HEK293 (cell line): ENCODE data around the gene NDUFS8.

Experiments used
- CTCF ChIA-PET: fragments of 350-600 bp; formaldehyde crosslinking; extraction: SDS; loops from one replicate; lab custom pipeline; 2021; ENCODE audit warnings: antibody characterized with exemption; lab: Yijun Ruan, JAX
- POLR2A ChIA-PET: fragments of 300-600 bp; formaldehyde crosslinking; extraction: SDS; loops from one replicate; lab custom pipeline; 2020; ENCODE audit warnings: antibody characterized with exemption, inconsistent platforms; lab: Yijun Ruan, JAX
- H3K27ac ChIP-seq: fragments of 200-500 bp; sonication (Bioruptor generic); 2 replicates; pipeline ENCODE4 v1.5.1; 2014; ENCODE audit warnings: low read depth, low read length, control low read depth, inconsistent platforms; ENCODE audit errors: extremely low read depth
- H3K36me3 ChIP-seq, 2 experiments: fragments of 200-500 bp in 1 of 2; sonication (Bioruptor generic) in 1 of 2; 1 replicate in 1 of 2; 2 replicates in 1 of 2; pipeline ENCODE4 v1.5.1; 2014 to 2017; ENCODE audit warnings: inconsistent platforms in 2 of 2, low read length in 2 of 2; ENCODE audit not compliant: control insufficient read depth in 2 of 2, insufficient read depth in 1 of 2
- H3K4me1 ChIP-seq: fragments of 200-500 bp; sonication (Bioruptor generic); 2 replicates; pipeline ENCODE4 v1.5.1; 2014; ENCODE audit warnings: mild to moderate bottlenecking, low read length, inconsistent platforms; ENCODE audit not compliant: control insufficient read depth, insufficient read depth
- H3K4me3 ChIP-seq: 2 replicates; pipeline ENCODE4 v1.5.1; 2011; ENCODE audit warnings: low read depth, mild to moderate bottlenecking, control low read depth, low read length, moderate library complexity
- H3K9me3 ChIP-seq: fragments of 200-500 bp; sonication (Bioruptor generic); 2 replicates; pipeline ENCODE4 v1.5.1; 2014; ENCODE audit warnings: low read depth, low read length, inconsistent platforms; ENCODE audit not compliant: control insufficient read depth, insufficient read depth
- BCL11B ChIP-seq: fragments of 450-650 bp; formaldehyde crosslinking; IDR thresholded peaks from 2 replicates; pipeline ENCODE4 v1.5.1; 2016; ENCODE audit warnings: low read depth, missing biosample characterization, missing genetic modification characterization
- GLIS1 ChIP-seq: fragments of 450-650 bp; formaldehyde crosslinking; IDR thresholded peaks from 2 replicates; pipeline ENCODE4 v1.5.1; 2016; ENCODE audit warnings: missing biosample characterization, missing genetic modification characterization
- GLIS2 ChIP-seq: fragments of 450-650 bp; formaldehyde crosslinking; IDR thresholded peaks from 2 replicates; pipeline ENCODE4 v1.5.1; 2016; ENCODE audit warnings: missing biosample characterization, missing genetic modification characterization
- HOXA7 ChIP-seq: sonication (generic); formaldehyde crosslinking; IDR thresholded peaks from 2 replicates; pipeline ENCODE4 v1.8.1; 2022; ENCODE audit warnings: missing genetic modification reagents, borderline replicate concordance
- HOXC10 ChIP-seq: sonication (generic); formaldehyde crosslinking; IDR thresholded peaks from 2 replicates; pipeline ENCODE4 v1.8.1; 2023; ENCODE audit warnings: mild to moderate bottlenecking, missing genetic modification reagents
- KLF16 ChIP-seq: fragments of 450-650 bp; formaldehyde crosslinking; IDR thresholded peaks from 2 replicates; pipeline ENCODE4 v1.5.1; 2017; ENCODE audit warnings: missing biosample characterization, missing genetic modification characterization
- MEIS1 ChIP-seq: sonication (generic); formaldehyde crosslinking; IDR thresholded peaks from 2 replicates; pipeline ENCODE4 v1.8.1; 2022; ENCODE audit warnings: missing genetic modification reagents, mild to moderate bottlenecking, borderline replicate concordance
- OSR2 ChIP-seq: fragments of 450-650 bp; formaldehyde crosslinking; IDR thresholded peaks from 2 replicates; pipeline ENCODE4 v1.5.1; 2016; ENCODE audit warnings: missing biosample characterization, missing genetic modification characterization
- SCRT1 ChIP-seq: fragments of 450-650 bp; formaldehyde crosslinking; IDR thresholded peaks from 2 replicates; pipeline ENCODE4 v1.5.1; 2016; ENCODE audit warnings: missing biosample characterization, missing genetic modification characterization, borderline replicate concordance
- WT1 ChIP-seq: fragments of 450-650 bp; formaldehyde crosslinking; IDR thresholded peaks from 2 replicates; pipeline ENCODE4 v1.5.1; 2016; ENCODE audit warnings: missing biosample characterization, missing genetic modification characterization
- ZBTB1 ChIP-seq: fragments of 450-650 bp; formaldehyde crosslinking; IDR thresholded peaks from 2 replicates; pipeline ENCODE4 v1.5.1; 2016; ENCODE audit warnings: missing biosample characterization, missing genetic modification characterization
- ZFP69B ChIP-seq: fragments of 450-650 bp; formaldehyde crosslinking; IDR thresholded peaks from 2 replicates; pipeline ENCODE4 v1.5.1; 2016; ENCODE audit warnings: missing biosample characterization, missing genetic modification characterization
- ZIC2 ChIP-seq: fragments of 450-650 bp; formaldehyde crosslinking; IDR thresholded peaks from 2 replicates; pipeline ENCODE4 v1.5.1; 2016; ENCODE audit warnings: missing biosample characterization, missing genetic modification characterization
- ZNF202 ChIP-seq: fragments of 450-650 bp; formaldehyde crosslinking; IDR thresholded peaks from 2 replicates; pipeline ENCODE4 v1.5.1; 2016; ENCODE audit warnings: missing biosample characterization, missing genetic modification characterization, borderline replicate concordance
- ZNF239 ChIP-seq: fragments of 450-650 bp; formaldehyde crosslinking; IDR thresholded peaks from 2 replicates; pipeline ENCODE4 v1.5.1; 2016; ENCODE audit warnings: missing biosample characterization, missing genetic modification characterization
- ZNF335 ChIP-seq: fragments of 450-650 bp; formaldehyde crosslinking; conservative IDR thresholded peaks from 2 replicates; pipeline ENCODE4 v1.5.1; 2016; ENCODE audit warnings: missing biosample characterization, missing genetic modification characterization
- ZNF658 ChIP-seq: fragments of 450-650 bp; formaldehyde crosslinking; IDR thresholded peaks from 2 replicates; pipeline ENCODE4; 2016; ENCODE audit warnings: missing biosample characterization, missing genetic modification characterization
- ZNF76 ChIP-seq: fragments of 450-650 bp; formaldehyde crosslinking; IDR thresholded peaks from 2 replicates; pipeline ENCODE4; 2016; ENCODE audit warnings: low read depth, missing biosample characterization, missing genetic modification characterization, borderline replicate concordance
- ZNF768 ChIP-seq: fragments of 450-650 bp; formaldehyde crosslinking; IDR thresholded peaks from 2 replicates; pipeline ENCODE4 v1.5.1; 2018; ENCODE audit warnings: missing biosample characterization, mild to moderate bottlenecking, missing genetic modification characterization
- TF ChIP-seq, protein P1 (sequence below): fragments of 450-650 bp; formaldehyde crosslinking; IDR thresholded peaks from 2 replicates; pipeline ENCODE4 v1.5.1; 2016; ENCODE audit warnings: missing biosample characterization, missing genetic modification characterization

The NDUFS8 gene

DNA sequence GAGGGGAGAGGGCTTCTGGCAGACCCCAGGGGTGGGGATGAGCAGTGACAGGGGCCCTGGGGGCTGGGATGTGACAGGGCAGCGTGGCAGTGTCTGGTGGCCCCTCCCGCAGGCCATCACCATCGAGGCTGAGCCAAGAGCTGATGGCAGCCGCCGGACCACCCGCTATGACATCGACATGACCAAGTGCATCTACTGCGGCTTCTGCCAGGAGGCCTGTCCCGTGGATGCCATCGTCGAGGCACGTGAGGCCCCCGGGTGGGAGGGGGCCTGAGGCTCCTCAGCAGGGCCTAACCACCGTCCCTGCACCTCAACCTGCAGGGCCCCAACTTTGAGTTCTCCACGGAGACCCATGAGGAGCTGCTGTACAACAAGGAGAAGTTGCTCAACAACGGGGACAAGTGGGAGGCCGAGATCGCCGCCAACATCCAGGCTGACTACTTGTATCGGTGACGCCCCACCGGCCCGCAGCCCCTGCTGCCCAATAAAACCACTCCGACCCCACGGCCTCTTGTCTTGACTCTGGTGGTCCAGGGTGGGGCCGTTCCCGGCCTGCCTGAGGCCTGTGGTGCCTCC is 5.7 kb downstream of the NDUFS8 start:
- Histone ChIP-seq H3K4me1 (0 out of 2 replicates have a peak, but pooled peaks cover 2% of the 10 kb centered on the region), H3K36me3 (peaks cover 0 to 42% of the 10 kb centered on the region in 2 experiments; a peak in 2 of 3 replicates), H3K4me3 (no peak overlapping the region), H3K27ac (no peak overlapping the region), H3K9me3 (no peaks in the 10 kb centered on the region)
- CTCF ChIA-PET, result no interaction called here
- TF ChIP-seq ZNF202 (tag by site-specific recombination) (no peak), ZFP69B (tag by site-specific recombination) (no peak), BCL11B (tag by site-specific recombination) (no peak), WT1 (no peak), ZNF658 (tag by site-specific recombination) (no peak)
- POLR2A ChIA-PET, result no interaction called here

DNA sequence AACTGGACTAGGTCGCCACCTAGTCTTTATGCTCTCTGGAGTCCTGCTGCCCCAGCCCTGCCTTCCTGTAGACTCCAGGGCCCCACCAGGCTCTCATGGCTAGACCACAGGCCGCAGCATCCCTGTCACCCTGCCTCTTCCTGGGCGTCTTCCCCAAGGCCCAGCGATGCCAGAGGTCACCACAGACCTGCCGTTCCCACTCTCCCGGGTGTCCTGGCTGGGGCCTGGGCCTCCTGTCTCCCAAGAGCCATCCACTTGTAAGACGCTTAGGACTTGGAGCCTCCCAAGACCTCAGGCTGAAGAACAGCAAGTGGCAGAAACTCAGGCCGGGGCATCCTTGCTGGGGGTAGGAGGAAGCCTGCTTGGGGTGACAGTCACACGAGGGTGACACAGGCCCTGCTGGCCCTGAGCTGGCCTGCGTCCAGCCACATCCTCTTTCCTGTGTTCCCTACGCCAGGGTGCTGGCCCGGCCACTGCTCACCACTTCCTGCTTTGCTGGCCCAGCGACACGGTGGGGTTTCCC is 6.3 kb downstream of the NDUFS8 start:
- H3K36me3 ChIP-seq, result peaks cover 0 to 42% of the 10 kb centered on the region in 2 experiments; a peak in 2 of 3 replicates
- H3K4me1 ChIP-seq, result 0 out of 2 replicates have a peak, but pooled peaks cover under 1% of the 10 kb centered on the region
- POLR2A ChIA-PET, result interaction anchor here (0.5 to 1.1 kb wide), 2 partner anchors 74 to 90 kb away, joined by 4 to 5 read pairs; no protein-coding TSS in a partner anchor
- no peak overlapping the region for H3K4me3 ChIP-seq
- CTCF ChIA-PET, result no interaction called here
- TF ChIP-seq GLIS1 (tag by site-specific recombination) (0 out of 2 replicates have a peak, but pooled peaks have one; percentile 16), GLIS2 (tag by site-specific recombination) (peak; percentile 43), ZIC2 (tag by site-specific recombination) (no peak)
- TF ChIP-seq, all 188 proteins: peak for 2
- Histone ChIP-seq H3K27ac (no peak overlapping the region), H3K9me3 (no peaks in the 10 kb centered on the region)

DNA sequence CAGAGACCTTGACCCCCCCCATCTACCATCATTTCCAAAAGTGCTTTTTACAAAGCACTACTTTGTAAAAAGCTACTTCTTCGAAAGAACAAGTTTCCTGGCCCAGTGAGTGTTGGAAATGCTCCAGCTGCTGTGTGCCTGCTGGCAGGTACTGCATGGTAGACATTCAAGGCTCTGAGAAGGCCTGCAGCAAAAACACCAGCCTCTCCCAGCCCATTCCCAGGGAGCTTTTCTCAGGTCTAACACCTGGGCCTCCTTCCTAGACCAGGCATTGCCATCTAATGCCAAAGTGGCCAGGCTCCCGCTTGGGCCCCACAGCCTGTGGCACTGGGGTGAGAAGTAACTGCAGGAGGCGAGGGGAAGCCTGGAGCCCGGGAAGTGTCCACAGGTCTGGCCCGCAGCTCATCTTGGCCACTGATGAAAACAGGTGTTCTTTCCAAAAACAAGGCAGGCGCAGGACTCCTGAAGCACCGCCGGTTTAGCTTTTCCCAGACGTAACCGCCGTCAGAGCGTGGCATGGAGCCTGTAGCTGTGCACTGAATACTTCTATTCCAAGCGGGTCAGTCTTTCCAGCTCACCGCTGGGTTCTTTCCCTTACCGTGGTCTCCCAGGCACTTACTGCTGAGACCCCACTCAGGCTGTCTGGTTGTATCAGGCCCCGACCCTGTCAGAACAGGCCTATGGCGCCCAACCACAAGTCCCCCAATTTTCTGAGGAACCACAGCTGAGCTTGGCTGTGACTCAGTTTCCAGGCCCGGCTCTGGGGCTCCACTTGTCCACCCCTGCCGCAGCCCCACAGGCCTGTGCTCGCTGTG is 7.1 kb downstream of the NDUFS8 start:
- ChIA-PET POLR2A (interaction anchor here (0.5 to 1.1 kb wide), 5 partner anchors 9 to 174 kb away, joined by 3 to 6 read pairs (median 4); no protein-coding TSS in a partner anchor), CTCF (interaction anchor here (0.6 kb wide), 1 partner anchor 1632 kb away, joined by 3 read pairs; no protein-coding TSS in a partner anchor)
- peaks cover 0 to 33% of the 10 kb centered on the region in 2 experiments; a peak in 2 of 3 replicates for H3K36me3 ChIP-seq

DNA sequence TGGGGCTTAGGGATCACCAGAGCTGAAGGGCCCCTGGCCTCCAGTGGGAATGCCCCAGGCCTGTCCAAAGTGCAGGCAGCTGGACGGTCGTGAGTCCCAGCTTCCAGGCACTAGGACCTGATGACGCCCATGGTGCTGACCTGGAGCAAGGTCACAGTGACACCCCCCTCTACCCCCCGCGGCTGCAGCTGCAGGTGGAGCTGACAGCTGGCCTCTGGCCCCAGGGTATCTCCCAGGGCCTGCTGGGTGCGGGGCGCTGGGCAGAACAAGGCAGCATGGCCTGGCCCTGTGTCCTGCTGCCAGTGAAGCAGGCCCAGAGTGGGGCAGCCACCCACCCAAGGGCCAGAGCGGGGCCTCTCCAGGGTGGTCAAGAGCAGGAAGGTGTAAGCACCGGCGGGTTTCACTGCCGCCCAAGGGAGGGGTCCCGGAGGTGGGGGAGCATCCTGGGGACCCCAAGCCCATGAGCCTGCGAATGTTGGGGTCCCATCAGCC is 7.8 kb downstream of the NDUFS8 start:
- H3K36me3 ChIP-seq, result peaks cover 0 to 27% of the 10 kb centered on the region in 2 experiments; a peak in 2 of 3 replicates
- ChIA-PET CTCF (no interaction called here), POLR2A (interaction anchor here (0.9 to 1.0 kb wide), 2 partner anchors 10 to 82 kb away, joined by 3 to 6 read pairs; no protein-coding TSS in a partner anchor)
- no peaks in the 10 kb centered on the region for H3K9me3 ChIP-seq
- TF ChIP-seq ZNF335 (tag by site-specific recombination) (peak; percentile 26; the same call in 1 of the 2 replicates), ZIC2 (tag by site-specific recombination) (peak; percentile 34; the same call in 1 of the 2 replicates), KLF16 (tag by site-specific recombination) (no peak), MEIS1 (CRISPR knock-in tag) (no peak), GLIS1 (tag by site-specific recombination) (0 out of 2 replicates have a peak, but pooled peaks have one; percentile 5)
- H3K4me1 ChIP-seq, result no peaks in the 10 kb centered on the region
- no peak overlapping the region for H3K4me3 ChIP-seq
- no peak overlapping the region for H3K27ac ChIP-seq

More for the DNA sequence above, 7.1 kb downstream of the NDUFS8 start:
- 0 out of 2 replicates have a peak, but pooled peaks have one; percentile 23 for TF ChIP-seq HOXC10 (CRISPR knock-in tag)
- TF ChIP-seq OSR2 (tag by site-specific recombination), result no peak
- no peak for TF ChIP-seq ZNF76 (tag by site-specific recombination)
- no peak for TF ChIP-seq ZBTB1 (tag by site-specific recombination)
- TF ChIP-seq SCRT1 (tag by site-specific recombination), result no peak
- no peak for TF ChIP-seq ZNF768 (tag by site-specific recombination)
- TF ChIP-seq HOXA7 (CRISPR knock-in tag), result no peak
- peak; percentile 99 for TF ChIP-seq ZNF239
- TF ChIP-seq, protein P1, sequence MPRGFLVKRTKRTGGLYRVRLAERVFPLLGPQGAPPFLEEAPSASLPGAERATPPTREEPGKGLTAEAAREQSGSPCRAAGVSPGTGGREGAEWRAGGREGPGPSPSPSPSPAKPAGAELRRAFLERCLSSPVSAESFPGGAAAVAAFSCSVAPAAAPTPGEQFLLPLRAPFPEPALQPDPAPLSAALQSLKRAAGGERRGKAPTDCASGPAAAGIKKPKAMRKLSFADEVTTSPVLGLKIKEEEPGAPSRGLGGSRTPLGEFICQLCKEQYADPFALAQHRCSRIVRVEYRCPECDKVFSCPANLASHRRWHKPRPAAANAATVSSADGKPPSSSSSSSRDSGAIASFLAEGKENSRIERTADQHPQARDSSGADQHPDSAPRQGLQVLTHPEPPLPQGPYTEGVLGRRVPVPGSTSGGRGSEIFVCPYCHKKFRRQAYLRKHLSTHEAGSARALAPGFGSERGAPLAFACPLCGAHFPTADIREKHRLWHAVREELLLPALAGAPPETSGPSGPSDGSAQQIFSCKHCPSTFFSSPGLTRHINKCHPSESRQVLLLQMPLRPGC, result no peak
- Histone ChIP-seq H3K9me3 (no peaks in the 10 kb centered on the region), H3K27ac (no peak overlapping the region), H3K4me3 (no peak overlapping the region), H3K4me1 (no peaks in the 10 kb centered on the region)
